GM23338 (cell line): ENCODE results near the gene KHSRP. TPM values are rescaled to one million over a fixed set of nuclear protein-coding genes. Genes with fewer than 3 reads are reported as not detected.

Source experiments
- ATAC-seq: fragments of 200-7000 bp; cut with Tn5 transposase; 3 replicates; pipeline ENCODE4 v1.9.1; 2020
- DNase-seq: peaks from one replicate; pipeline ENCODE4 v3.0.0-alpha.2; 2015; ENCODE audit warnings: low spot score
- H2AFZ ChIP-seq: fragments of 200-600 bp; sonication (generic); 2 replicates; pipeline ENCODE4 v1.8.0; 2016; ENCODE audit warnings: antibody characterized with exemption, mild to moderate bottlenecking, moderate library complexity
- H3F3A ChIP-seq: fragments of 200-600 bp; sonication (generic); replicated peaks from 2 replicates; pipeline ENCODE4 v1.8.0; 2017; ENCODE audit warnings: antibody characterized with exemption, mixed run types, low read depth
- H3K27ac ChIP-seq: fragments of 200-600 bp; sonication (generic); 2 replicates; pipeline ENCODE4 v1.6.1; 2016; ENCODE audit warnings: low read depth
- H3K27me3 ChIP-seq: fragments of 200-600 bp; sonication (generic); 2 replicates; pipeline ENCODE4 v1.8.0; 2016; ENCODE audit warnings: mild to moderate bottlenecking, mixed run types, moderate library complexity; ENCODE audit not compliant: insufficient read depth
- H3K36me3 ChIP-seq: fragments of 200-600 bp; sonication (generic); 2 replicates; pipeline ENCODE4 v1.8.0; 2016; ENCODE audit warnings: mild to moderate bottlenecking; ENCODE audit not compliant: insufficient read depth
- H3K4me1 ChIP-seq: fragments of 200-600 bp; sonication (generic); 2 replicates; pipeline ENCODE4 v1.8.0; 2016; ENCODE audit warnings: mild to moderate bottlenecking, moderate library complexity; ENCODE audit not compliant: insufficient read depth
- H3K4me2 ChIP-seq: fragments of 200-600 bp; sonication (generic); 2 replicates; pipeline ENCODE4 v1.7.1; 2017; ENCODE audit warnings: mixed run types
- H3K4me3 ChIP-seq: fragments of 200-600 bp; sonication (generic); 2 replicates; pipeline ENCODE4 v1.6.1; 2016; ENCODE audit warnings: mixed run types
- H3K79me2 ChIP-seq: fragments of 200-600 bp; sonication (generic); replicated peaks from 2 replicates; pipeline ENCODE4 v1.8.0; 2017; ENCODE audit warnings: mild to moderate bottlenecking; ENCODE audit not compliant: insufficient read depth
- H3K9me2 ChIP-seq: fragments of 200-600 bp; sonication (generic); 2 replicates; pipeline ENCODE4 v1.8.0; 2017; ENCODE audit not compliant: insufficient read depth
- H4K20me1 ChIP-seq: fragments of 200-600 bp; sonication (generic); replicated peaks from 2 replicates; pipeline ENCODE4 v1.8.0; 2017; ENCODE audit warnings: mild to moderate bottlenecking; ENCODE audit not compliant: insufficient read depth
- H3K27ac Mint-ChIP-seq: 2 replicates; pipeline ENCODE4 v1.8.0; 2020; ENCODE audit warnings: inconsistent platforms, mild to moderate bottlenecking, moderate library complexity, mixed read lengths
- H3K27me3 Mint-ChIP-seq: 3 replicates; pipeline ENCODE4 v1.8.0; 2022; ENCODE audit warnings: low read depth, mild to moderate bottlenecking, moderate library complexity, mixed read lengths, inconsistent platforms; ENCODE audit not compliant: insufficient read depth, poor library complexity
- H3K36me3 Mint-ChIP-seq: 3 replicates; pipeline ENCODE4 v1.8.0; 2021; ENCODE audit warnings: low read depth, mild to moderate bottlenecking, inconsistent platforms, moderate library complexity, mixed read lengths
- H3K4me1 Mint-ChIP-seq: 3 replicates; pipeline ENCODE4 v1.8.0; 2020; ENCODE audit warnings: mild to moderate bottlenecking, inconsistent platforms, mixed read lengths
- H3K4me3 Mint-ChIP-seq: 3 replicates; pipeline ENCODE4 v1.8.0; 2021; ENCODE audit warnings: moderate library complexity, mild to moderate bottlenecking, inconsistent platforms, mixed read lengths
- H3K9me3 Mint-ChIP-seq: 3 replicates; pipeline ENCODE4 v1.8.0; 2020; ENCODE audit warnings: moderate library complexity, mild to moderate bottlenecking, inconsistent platforms, mixed read lengths
- CREB1 ChIP-seq: fragments of 250-450 bp; sonication (Bioruptor Pico); IDR thresholded peaks from 2 replicates; pipeline ENCODE4 v1.5.0; 2020; ENCODE audit warnings: low read depth, mild to moderate bottlenecking, moderate library complexity
- CTCF ChIP-seq, 2 experiments: fragments of 200-600 bp in 1 of 2; sonication (generic) in 1 of 2; conservative IDR thresholded peaks; 2 replicates each; pipeline versions ENCODE4 v1.5.1 to v1.6.1; 2016 to 2017; ENCODE audit warnings: antibody characterized with exemption in 2 of 2, low read depth in 2 of 2, mild to moderate bottlenecking in 2 of 2, moderate library complexity in 1 of 2
- EZH2 ChIP-seq: fragments of 200-600 bp; sonication (generic); IDR thresholded peaks from one replicate; pipeline ENCODE4 v1.8.0; 2017; ENCODE audit warnings: antibody characterized with exemption, mild to moderate bottlenecking, low read depth; ENCODE audit not compliant: unreplicated experiment
- EZH2phosphoT487 ChIP-seq: fragments of 200-600 bp; sonication (generic); IDR thresholded peaks from one replicate; pipeline ENCODE4 v1.8.1; 2018; ENCODE audit warnings: antibody characterized with exemption; ENCODE audit not compliant: unreplicated experiment
- JUNB ChIP-seq: IDR thresholded peaks from one replicate; pipeline ENCODE4 v1.6.1; 2016; ENCODE audit warnings: antibody characterized with exemption; ENCODE audit not compliant: unreplicated experiment
- POLR2AphosphoS5 ChIP-seq: IDR thresholded peaks from 2 replicates; pipeline ENCODE4 v1.6.1; 2016; ENCODE audit warnings: antibody characterized with exemption, low read depth
- REST ChIP-seq: IDR thresholded peaks from one replicate; pipeline ENCODE4 v1.6.1; 2018; ENCODE audit warnings: antibody characterized with exemption; ENCODE audit not compliant: unreplicated experiment
- STAT1 ChIP-seq: IDR thresholded peaks from one replicate; pipeline ENCODE4 v1.6.1; 2016; ENCODE audit warnings: antibody characterized with exemption; ENCODE audit not compliant: unreplicated experiment
- ZNF114 ChIP-seq: fragments of 250-450 bp; sonication (Bioruptor Pico); IDR thresholded peaks from 2 replicates; pipeline ENCODE4 v1.5.0; 2020; ENCODE audit warnings: mild to moderate bottlenecking, moderate library complexity
- ZNF331 ChIP-seq: fragments of 250-450 bp; sonication (Bioruptor Pico); IDR thresholded peaks from 2 replicates; pipeline ENCODE4 v1.5.0; 2020; ENCODE audit warnings: low read depth, mild to moderate bottlenecking, moderate library complexity
- ZNF462 ChIP-seq: fragments of 250-450 bp; sonication (Bioruptor Pico); IDR thresholded peaks from 2 replicates; pipeline ENCODE4 v1.5.0; 2020; ENCODE audit warnings: mild to moderate bottlenecking, moderate library complexity
- polyA plus RNA-seq: library from polyadenylated mRNA; unstranded; fragments of >200 nt; fragmentation: Nextera tagmentation; extraction: Ambion mirVana; gene quantifications from 2 replicates; pipeline ENCODE4 v1.2.1, GENCODE V29; 2016
- total RNA-seq: library from RNA; depleted of rRNA; stranded (reverse); fragments of >200 nt; shearing (Covaris generic); gene quantifications from 2 replicates; pipeline ENCODE4 v1.2.3, GENCODE V29; 2014

The KHSRP gene
- total and polyA plus RNA-seq, 2 experiments from 2014 or later, result 129 to 359 TPM

- no peaks in the 10 kb centered on the region for H3K9me2 ChIP-seq
- Mint-ChIP-seq H3K4me1 (peaks cover 7% of the 10 kb centered on the region), H3K4me3 (no peak overlapping the region), H3K9me3 (no peaks in the 10 kb centered on the region; the same call in 2 of the 3 replicates), H3K27ac (no peak overlapping the region), H3K27me3 (peaks cover 10% of the 10 kb centered on the region), H3K36me3 (peaks cover 65% of the 10 kb centered on the region)
- H2AFZ ChIP-seq, result no peak overlapping the region
- ATAC-seq (no peak), DNase-seq (no peak)
- no peaks in the 10 kb centered on the region for H3K27me3 ChIP-seq
- peaks cover 6% of the 10 kb centered on the region for H3K36me3 ChIP-seq
- H3K79me2 ChIP-seq, result peaks cover 16% of the 10 kb centered on the region
- H3F3A ChIP-seq, result 0 out of 2 replicates have a peak, but pooled peaks cover 2% of the 10 kb centered on the region
- no peak overlapping the region for H3K4me3 ChIP-seq
- TF ChIP-seq CREB1 (CRISPR knock-in tag) (no peak), POLR2AphosphoS5 (no peak)
- no peak overlapping the region for H3K4me2 ChIP-seq
- H3K4me1 ChIP-seq, result peaks cover 7% of the 10 kb centered on the region; the same call in 1 of the 2 replicates
- H4K20me1 ChIP-seq, result no peaks in the 10 kb centered on the region; the same call in none of the 2 replicates
- no peak overlapping the region for H3K27ac ChIP-seq
These were observed 37.2 kb downstream of the KHSRP start for GRCh38 chr19:6387372-6387771.

GRCh38 chr19:6384381-6384780 is 40.2 kb downstream of the KHSRP start:
- H3K79me2 ChIP-seq, result no peaks in the 10 kb centered on the region
- H3K4me2 ChIP-seq, result no peak overlapping the region
- Mint-ChIP-seq H3K4me1 (no peaks in the 10 kb centered on the region), H3K9me3 (peaks cover 3% of the 10 kb centered on the region), H3K36me3 (peaks cover 83% of the 10 kb centered on the region), H3K27ac (no peak overlapping the region), H3K4me3 (no peak overlapping the region), H3K27me3 (peaks cover 10% of the 10 kb centered on the region)
- no peaks in the 10 kb centered on the region for H3K27me3 ChIP-seq
- no peaks in the 10 kb centered on the region for H3F3A ChIP-seq
- H3K36me3 ChIP-seq, result peaks cover 10% of the 10 kb centered on the region
- H3K27ac ChIP-seq, result no peak overlapping the region
- H4K20me1 ChIP-seq, result no peaks in the 10 kb centered on the region; the same call in 1 of the 2 replicates
- ATAC-seq (no peak), DNase-seq (no peak)
- H3K9me2 ChIP-seq, result no peaks in the 10 kb centered on the region
- no peak overlapping the region for H3K4me3 ChIP-seq
- no peak overlapping the region for H2AFZ ChIP-seq
- H3K4me1 ChIP-seq, result no peaks in the 10 kb centered on the region
- TF ChIP-seq STAT1, result no peak
- TF ChIP-seq CTCF (conservative IDR thresholded peaks at IDR 0.05; ENCODE audit: low read depth in 2 of 2), result no peak
- no peak for TF ChIP-seq CREB1 (CRISPR knock-in tag)
- TF ChIP-seq REST, result no peak
- no peak for TF ChIP-seq EZH2
- TF ChIP-seq ZNF331 (CRISPR knock-in tag), result no peak
- TF ChIP-seq JUNB, result no peak
- no peak for TF ChIP-seq EZH2phosphoT487
- TF ChIP-seq ZNF114 (CRISPR knock-in tag), result no peak
- no peak for TF ChIP-seq POLR2AphosphoS5
- no peak for TF ChIP-seq ZNF462 (CRISPR knock-in tag)
